Liver (tissue), 9 donors: ENCODE results near the gene HHIPL1. TPM values are rescaled to one million over a fixed set of nuclear protein-coding genes. Genes with fewer than 3 reads are reported as not detected.

Source experiments
- DNase-seq: peaks from one replicate; pipeline ENCODE4 v3.0.0-alpha.2; 2017; ENCODE audit warnings: low spot score
- H3K27ac ChIP-seq, 2 donors: one replicate each; pipeline ENCODE4 v1.7.0; 2013; ENCODE audit warnings: inconsistent platforms in 2 of 2, low read length in 2 of 2, control low read depth in 1 of 2, low read depth in 1 of 2, mild to moderate bottlenecking in 1 of 2
- H3K27me3 ChIP-seq, 4 donors: one replicate each; pipeline versions ENCODE4 v1.6.1 to v1.7.0; 2013; ENCODE audit warnings: low read length in 3 of 4, inconsistent platforms in 1 of 4, mild to moderate bottlenecking in 1 of 4, moderate library complexity in 1 of 4; ENCODE audit not compliant: control insufficient read depth in 4 of 4, insufficient read depth in 4 of 4
- H3K36me3 ChIP-seq, 4 donors: one replicate each; pipeline versions ENCODE4 v1.6.1 to v1.7.0; 2013; ENCODE audit warnings: low read length in 3 of 4, mild to moderate bottlenecking in 3 of 4, low read depth in 1 of 4, moderate library complexity in 1 of 4; ENCODE audit not compliant: control insufficient read depth in 4 of 4, insufficient read depth in 3 of 4
- H3K4me1 ChIP-seq, 4 donors: one replicate each; pipeline versions ENCODE4 v1.6.1 to v1.7.0; 2013; ENCODE audit warnings: low read length in 3 of 4, mild to moderate bottlenecking in 3 of 4, moderate library complexity in 1 of 4; ENCODE audit not compliant: control insufficient read depth in 4 of 4, insufficient read depth in 4 of 4
- H3K4me3 ChIP-seq, 3 donors: one replicate each; pipeline versions ENCODE4 v1.6.1 to v1.7.0; 2013; ENCODE audit warnings: low read length in 3 of 3, control low read depth in 1 of 3, low read depth in 1 of 3, mild to moderate bottlenecking in 1 of 3
- H3K9ac ChIP-seq, 2 donors: one replicate each; pipeline ENCODE4 v1.7.0; 2013; ENCODE audit warnings: low read length in 2 of 2, mild to moderate bottlenecking in 2 of 2, moderate library complexity in 2 of 2, control low read depth in 1 of 2, low read depth in 1 of 2
- H3K9me3 ChIP-seq, 4 donors: one replicate each; pipeline versions ENCODE4 v1.6.1 to v1.7.0; 2013; ENCODE audit warnings: low read length in 3 of 4; ENCODE audit not compliant: control insufficient read depth in 4 of 4
- FOXA1 ChIP-seq: IDR thresholded peaks from 2 replicates; pipeline ENCODE4 v1.6.1; 2016; ENCODE audit warnings: antibody characterized with exemption
- GABPA ChIP-seq, 2 donors: IDR thresholded peaks in 1 of 2; conservative IDR thresholded peaks in 1 of 2; 2 replicates each; pipeline ENCODE4 v1.6.1; 2016; ENCODE audit warnings: antibody characterized with exemption in 2 of 2, mild to moderate bottlenecking in 1 of 2, moderate library complexity in 1 of 2
- HNF4A ChIP-seq, 2 donors: conservative IDR thresholded peaks; 2 replicates each; pipeline ENCODE4 v1.6.1; 2016; ENCODE audit warnings: antibody characterized with exemption in 2 of 2, mild to moderate bottlenecking in 2 of 2
- NR2F2 ChIP-seq: IDR thresholded peaks from 2 replicates; pipeline ENCODE4 v1.6.1; 2016; ENCODE audit warnings: antibody characterized with exemption
- WGBS: extraction: QIAGEN DNeasy Blood & Tissue Kit; methylation state at CpG from one replicate; pipeline ENCODE4 v1.1.7; 2013; 5-methylcytosine and 5-hydroxymethylcytosine counted together
- polyA plus RNA-seq, 2 donors: library from polyadenylated mRNA; stranded (reverse) in 1 of 2; unstranded in 1 of 2; fragments of 200-250 nt in 1 of 2; fragments of >200 nt in 1 of 2; fragmentation: Nextera tagmentation in 1 of 2; extraction: Ambion mirVana in 1 of 2; gene quantifications; one replicate each; pipeline versions ENCODE4 v1.2.1 to v1.2.3, GENCODE V29; 2013 to 2015
- total RNA-seq, 2 donors: library from RNA; depleted of rRNA; stranded (reverse); fragments of >200 nt; gene quantifications; one replicate each; pipeline ENCODE4 v1.2.3, GENCODE V29; 2014
- TF ChIP-seq, protein P1 (sequence below): IDR thresholded peaks from 2 replicates; pipeline ENCODE4 v1.6.1; 2016; ENCODE audit warnings: antibody characterized with exemption
- TF ChIP-seq, protein P2 (sequence below): IDR thresholded peaks from 2 replicates; pipeline ENCODE4 v1.6.1; 2016; ENCODE audit warnings: antibody characterized with exemption
- TF ChIP-seq, protein P3 (sequence below): fragments of 150-350 bp; IDR thresholded peaks from 2 replicates; pipeline ENCODE4 v1.5.1; 2017; ENCODE audit warnings: improper control_type of control experiment, low read depth, low read length; ENCODE audit not compliant: missing input control
- donor health status: healthy.
- donor health status: healthy.
- donor health status: healthy.
- donor health status: healthy.
- donor health status: healthy.

HHIPL1 gene
- total and polyA plus RNA-seq, 4 donors: 0.96 to 1.7 (median 1.0) TPM

DNA sequence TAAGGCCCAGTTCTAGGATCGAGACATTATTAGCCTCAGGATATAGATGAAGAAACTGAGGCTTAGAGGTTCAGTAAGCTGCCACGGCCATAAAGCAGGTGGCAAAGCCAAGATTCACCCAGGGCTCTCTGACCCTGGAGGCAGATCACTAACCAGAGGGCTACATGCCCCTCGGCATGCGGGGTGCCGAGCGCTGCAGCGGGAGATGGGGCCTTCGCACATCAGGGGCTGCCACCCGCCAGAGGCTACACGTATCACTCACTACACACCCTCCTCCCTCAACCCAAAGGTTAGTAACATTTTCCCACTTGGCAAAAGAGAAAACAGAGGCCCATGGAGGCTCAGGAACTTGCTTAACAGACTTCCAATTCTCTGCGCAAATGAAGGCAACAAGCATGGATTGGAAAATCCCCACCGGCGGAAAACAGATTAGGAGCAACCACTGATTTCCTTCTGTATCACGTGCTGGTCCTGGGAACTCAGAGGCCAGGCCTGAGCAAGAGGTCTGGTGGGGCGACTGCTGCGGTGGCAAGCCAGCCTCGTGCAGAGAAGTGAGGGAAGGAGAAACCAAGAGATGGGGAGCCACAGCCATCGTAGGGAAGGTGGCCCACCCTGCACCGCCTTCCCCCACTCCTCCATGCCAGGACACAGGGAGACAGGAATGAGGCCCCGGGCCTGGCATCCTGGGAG is 46.9 kb upstream of the HHIPL1 start:
- DNase-seq: no peak
- H3K9me3 ChIP-seq: no peaks in the 10 kb centered on the region
- H3K27ac ChIP-seq: peak overlapping the region in 1 of 2 donors; percentile 14

DNA sequence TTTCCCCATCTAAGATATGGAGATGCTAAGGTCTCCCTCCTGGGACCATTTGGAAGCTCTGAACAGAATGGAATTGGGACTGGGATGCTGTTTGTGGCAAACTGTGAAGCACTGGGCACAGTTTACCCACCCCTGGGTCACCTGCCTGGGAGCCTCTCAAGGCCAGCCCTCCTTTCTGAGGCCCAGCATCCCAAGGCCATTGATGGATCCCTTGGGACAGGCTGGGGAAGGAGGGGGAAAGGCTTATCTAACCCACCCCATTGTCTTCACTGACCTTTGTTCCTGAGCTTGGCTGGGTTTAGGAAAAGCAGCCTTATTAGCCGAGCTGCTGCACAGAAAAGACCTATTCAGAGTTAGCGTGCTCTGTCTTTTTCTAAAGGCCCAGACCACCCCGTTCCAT is 46.2 kb upstream of the HHIPL1 start:
- H3K4me3 ChIP-seq: no peak overlapping the region
- WGBS: 58% methylated on average over 3 of the region's 3 CpGs
- no peaks in the 10 kb centered on the region for H3K9me3 ChIP-seq
- peak overlapping the region; percentile 14 to 53 for H3K27ac ChIP-seq
- H3K4me1 ChIP-seq: peaks cover 36 to 75% (median 57%) of the 10 kb centered on the region in 4 donors
- DNase-seq: no peak
- H3K27me3 ChIP-seq: no peaks in the 10 kb centered on the region
- TF ChIP-seq, protein P1, sequence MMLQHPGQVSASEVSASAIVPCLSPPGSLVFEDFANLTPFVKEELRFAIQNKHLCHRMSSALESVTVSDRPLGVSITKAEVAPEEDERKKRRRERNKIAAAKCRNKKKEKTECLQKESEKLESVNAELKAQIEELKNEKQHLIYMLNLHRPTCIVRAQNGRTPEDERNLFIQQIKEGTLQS: no peak
- TF ChIP-seq NR2F2: peak; percentile 68
- no peaks in the 10 kb centered on the region for H3K36me3 ChIP-seq
- no peak overlapping the region for H3K9ac ChIP-seq

More for the DNA sequence above, 46.9 kb upstream of the HHIPL1 start:
- Histone ChIP-seq H3K36me3 (no peaks in the 10 kb centered on the region), H3K9ac (no peak overlapping the region), H3K27me3 (no peaks in the 10 kb centered on the region), H3K4me3 (no peak overlapping the region), H3K4me1 (peaks cover 36 to 75% (median 55%) of the 10 kb centered on the region in 4 donors)
- no peak for TF ChIP-seq FOXA1
- TF ChIP-seq, protein P2, sequence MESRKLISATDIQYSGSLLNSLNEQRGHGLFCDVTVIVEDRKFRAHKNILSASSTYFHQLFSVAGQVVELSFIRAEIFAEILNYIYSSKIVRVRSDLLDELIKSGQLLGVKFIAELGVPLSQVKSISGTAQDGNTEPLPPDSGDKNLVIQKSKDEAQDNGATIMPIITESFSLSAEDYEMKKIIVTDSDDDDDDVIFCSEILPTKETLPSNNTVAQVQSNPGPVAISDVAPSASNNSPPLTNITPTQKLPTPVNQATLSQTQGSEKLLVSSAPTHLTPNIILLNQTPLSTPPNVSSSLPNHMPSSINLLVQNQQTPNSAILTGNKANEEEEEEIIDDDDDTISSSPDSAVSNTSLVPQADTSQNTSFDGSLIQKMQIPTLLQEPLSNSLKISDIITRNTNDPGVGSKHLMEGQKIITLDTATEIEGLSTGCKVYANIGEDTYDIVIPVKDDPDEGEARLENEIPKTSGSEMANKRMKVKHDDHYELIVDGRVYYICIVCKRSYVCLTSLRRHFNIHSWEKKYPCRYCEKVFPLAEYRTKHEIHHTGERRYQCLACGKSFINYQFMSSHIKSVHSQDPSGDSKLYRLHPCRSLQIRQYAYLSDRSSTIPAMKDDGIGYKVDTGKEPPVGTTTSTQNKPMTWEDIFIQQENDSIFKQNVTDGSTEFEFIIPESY: no peak
- TF ChIP-seq GABPA (IDR thresholded peaks at IDR 0.05 in 1 of 2, conservative IDR thresholded peaks at IDR 0.05 in 1 of 2): no peak
- WGBS: 88% methylated on average over 20 of the region's 20 CpGs

DNA sequence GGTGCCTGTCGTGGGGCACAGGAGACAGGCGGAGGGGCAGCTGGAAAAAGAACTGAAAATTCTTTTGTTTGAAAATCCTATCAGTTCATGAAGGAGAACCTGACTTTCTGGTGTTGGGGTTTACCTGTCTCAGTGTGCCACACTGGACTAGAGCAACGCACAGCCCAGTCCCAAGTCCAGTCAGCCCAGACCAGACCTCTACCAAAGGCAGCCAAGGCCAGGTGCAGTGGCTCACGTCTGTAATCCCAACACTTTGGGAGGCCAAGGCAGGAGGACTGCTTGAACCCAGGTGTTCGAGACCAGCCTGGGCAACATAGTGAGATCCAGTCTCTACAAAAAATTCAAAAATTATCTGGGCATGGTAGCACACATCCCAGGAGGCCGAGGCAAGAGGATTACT is 45.5 kb upstream of the HHIPL1 start:
- Histone ChIP-seq H3K4me1 (peaks cover 32 to 70% (median 55%) of the 10 kb centered on the region in 4 donors), H3K4me3 (no peak overlapping the region), H3K27ac (peak overlapping the region; percentile 27 to 53), H3K36me3 (no peaks in the 10 kb centered on the region), H3K27me3 (no peaks in the 10 kb centered on the region), H3K9me3 (no peaks in the 10 kb centered on the region), H3K9ac (no peak overlapping the region)
- TF ChIP-seq, protein P3, sequence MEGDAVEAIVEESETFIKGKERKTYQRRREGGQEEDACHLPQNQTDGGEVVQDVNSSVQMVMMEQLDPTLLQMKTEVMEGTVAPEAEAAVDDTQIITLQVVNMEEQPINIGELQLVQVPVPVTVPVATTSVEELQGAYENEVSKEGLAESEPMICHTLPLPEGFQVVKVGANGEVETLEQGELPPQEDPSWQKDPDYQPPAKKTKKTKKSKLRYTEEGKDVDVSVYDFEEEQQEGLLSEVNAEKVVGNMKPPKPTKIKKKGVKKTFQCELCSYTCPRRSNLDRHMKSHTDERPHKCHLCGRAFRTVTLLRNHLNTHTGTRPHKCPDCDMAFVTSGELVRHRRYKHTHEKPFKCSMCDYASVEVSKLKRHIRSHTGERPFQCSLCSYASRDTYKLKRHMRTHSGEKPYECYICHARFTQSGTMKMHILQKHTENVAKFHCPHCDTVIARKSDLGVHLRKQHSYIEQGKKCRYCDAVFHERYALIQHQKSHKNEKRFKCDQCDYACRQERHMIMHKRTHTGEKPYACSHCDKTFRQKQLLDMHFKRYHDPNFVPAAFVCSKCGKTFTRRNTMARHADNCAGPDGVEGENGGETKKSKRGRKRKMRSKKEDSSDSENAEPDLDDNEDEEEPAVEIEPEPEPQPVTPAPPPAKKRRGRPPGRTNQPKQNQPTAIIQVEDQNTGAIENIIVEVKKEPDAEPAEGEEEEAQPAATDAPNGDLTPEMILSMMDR: no peak
- peak; percentile 51 to 57 for TF ChIP-seq HNF4A (conservative IDR thresholded peaks at IDR 0.05)
- 52% methylated on average over 6 of the region's 6 CpGs for WGBS
- DNase-seq: no peak
